Neural progenitor cell (in vitro differentiated cells): ENCODE results near the gene OFD1. TPM values are rescaled to one million over a fixed set of nuclear protein-coding genes. Genes with fewer than 3 reads are reported as not detected.

Experiments used
- DNase-seq: peaks from one replicate; pipeline ENCODE4 v3.0.0-alpha.2; 2016; ENCODE audit warnings: low spot score
- H2AFZ ChIP-seq: fragments of 200-600 bp; sonication (generic); replicated peaks from 2 replicates; pipeline ENCODE4 v1.6.1; 2016; ENCODE audit warnings: antibody characterized with exemption
- H3F3A ChIP-seq: fragments of 200-600 bp; sonication (generic); 2 replicates; pipeline ENCODE4 v1.6.1; 2016; ENCODE audit warnings: antibody characterized with exemption, low read depth
- H3K27ac ChIP-seq: fragments of 200-600 bp; sonication (generic); 2 replicates; pipeline ENCODE4 v1.5.1; 2016; ENCODE audit warnings: mild to moderate bottlenecking
- H3K27me3 ChIP-seq: fragments of 200-600 bp; sonication (generic); 2 replicates; pipeline ENCODE4 v1.6.1; 2016; ENCODE audit warnings: mild to moderate bottlenecking, moderate library complexity
- H3K36me3 ChIP-seq: fragments of 200-600 bp; sonication (generic); 2 replicates; pipeline ENCODE4 v1.5.1; 2016
- H3K4me1 ChIP-seq: fragments of 200-600 bp; sonication (generic); 2 replicates; pipeline ENCODE4 v1.6.1; 2016; ENCODE audit warnings: mixed run types
- H3K4me2 ChIP-seq: fragments of 200-600 bp; sonication (generic); 2 replicates; pipeline ENCODE4 v1.6.1; 2016
- H3K4me3 ChIP-seq: fragments of 200-600 bp; sonication (generic); 2 replicates; pipeline ENCODE4 v1.5.1; 2016
- H3K79me2 ChIP-seq: fragments of 200-600 bp; sonication (generic); 2 replicates; pipeline ENCODE4 v1.6.1; 2016; ENCODE audit warnings: low read depth
- H3K9ac ChIP-seq: fragments of 200-600 bp; sonication (generic); 2 replicates; pipeline ENCODE4 v1.6.1; 2016
- H3K9me3 ChIP-seq: fragments of 200-600 bp; sonication (generic); 2 replicates; pipeline ENCODE4 v1.5.1; 2016; ENCODE audit warnings: low read depth
- H4K20me1 ChIP-seq: fragments of 200-600 bp; sonication (generic); 2 replicates; pipeline ENCODE4 v1.6.1; 2016; ENCODE audit warnings: low read depth
- H3K27ac Mint-ChIP-seq: 3 replicates; pipeline ENCODE4 v1.8.0; 2021; ENCODE audit warnings: mixed read lengths
- H3K27me3 Mint-ChIP-seq: 2 replicates; pipeline ENCODE4 v1.8.0; 2022; ENCODE audit warnings: low read depth, mild to moderate bottlenecking, inconsistent platforms, moderate library complexity, mixed read lengths; ENCODE audit not compliant: insufficient read depth
- H3K36me3 Mint-ChIP-seq: 3 replicates; pipeline ENCODE4 v1.8.0; 2021; ENCODE audit warnings: mixed read lengths
- H3K4me1 Mint-ChIP-seq: 3 replicates; pipeline ENCODE4 v1.8.0; 2021; ENCODE audit warnings: mixed read lengths
- H3K4me3 Mint-ChIP-seq: 3 replicates; pipeline ENCODE4 v1.8.0; 2021; ENCODE audit warnings: mild to moderate bottlenecking, moderate library complexity, mixed read lengths
- H3K9me3 Mint-ChIP-seq: 3 replicates; pipeline ENCODE4 v1.8.0; 2020; ENCODE audit warnings: mixed read lengths
- EZH2 ChIP-seq: fragments of 200-600 bp; sonication (generic); IDR thresholded peaks from 2 replicates; pipeline ENCODE4 v1.6.1; 2017; ENCODE audit warnings: antibody characterized with exemption, mild to moderate bottlenecking, moderate library complexity
- EZH2phosphoT487 ChIP-seq: fragments of 200-600 bp; sonication (generic); IDR thresholded peaks from 2 replicates; pipeline ENCODE4 v1.6.1; 2017; ENCODE audit warnings: antibody characterized with exemption
- total RNA-seq: library from RNA; depleted of rRNA; stranded (reverse); fragments of >200 nt; gene quantifications from 2 replicates; pipeline ENCODE4 v1.2.3, GENCODE V29; 2015; ENCODE audit warnings: low replicate concordance
- TF ChIP-seq, protein P1 (sequence below): fragments of 200-600 bp; sonication (generic); IDR thresholded peaks from 2 replicates; pipeline ENCODE4 v1.5.1; 2017; ENCODE audit warnings: antibody characterized with exemption, mild to moderate bottlenecking

The OFD1 gene
- total RNA-seq, 1 donor from 2014 or later, result 36.0 TPM

DNA sequence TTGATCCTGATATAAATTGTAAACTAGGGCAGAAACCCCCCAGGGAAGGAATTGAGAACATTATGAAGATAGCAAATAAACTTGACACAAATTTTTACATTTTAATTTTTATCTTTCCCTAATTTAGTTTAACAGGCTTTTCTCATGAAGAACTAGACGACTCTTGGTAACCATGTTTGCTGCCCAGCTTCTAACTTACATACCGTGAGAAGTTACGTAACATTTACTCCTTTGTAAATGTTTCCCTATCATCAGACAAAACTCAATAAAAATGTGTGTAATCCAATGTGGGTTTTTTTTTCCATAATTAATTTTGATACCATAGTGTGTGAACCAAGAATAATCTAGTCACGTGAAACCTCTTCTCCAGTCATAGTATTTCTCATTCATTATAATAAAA lies 34.4 kb downstream of the OFD1 start:
- Mint-ChIP-seq H3K27me3 (peaks cover 2% of the 10 kb centered on the region), H3K4me3 (no peak overlapping the region), H3K27ac (no peak overlapping the region), H3K9me3 (no peaks in the 10 kb centered on the region), H3K36me3 (peaks cover 9% of the 10 kb centered on the region), H3K4me1 (peaks cover 14% of the 10 kb centered on the region)
- Histone ChIP-seq H3K9ac (no peak overlapping the region), H3K27ac (no peak overlapping the region), H3K36me3 (peaks cover 21% of the 10 kb centered on the region), H3K4me1 (peaks cover 7% of the 10 kb centered on the region), H3K4me2 (no peak overlapping the region), H4K20me1 (no peaks in the 10 kb centered on the region), H3K27me3 (no peaks in the 10 kb centered on the region), H3K9me3 (no peaks in the 10 kb centered on the region), H2AFZ (no peak overlapping the region), H3F3A (peaks cover 9% of the 10 kb centered on the region), H3K4me3 (no peak overlapping the region), H3K79me2 (no peaks in the 10 kb centered on the region)
- TF ChIP-seq EZH2, result no peak
- TF ChIP-seq, protein P1, sequence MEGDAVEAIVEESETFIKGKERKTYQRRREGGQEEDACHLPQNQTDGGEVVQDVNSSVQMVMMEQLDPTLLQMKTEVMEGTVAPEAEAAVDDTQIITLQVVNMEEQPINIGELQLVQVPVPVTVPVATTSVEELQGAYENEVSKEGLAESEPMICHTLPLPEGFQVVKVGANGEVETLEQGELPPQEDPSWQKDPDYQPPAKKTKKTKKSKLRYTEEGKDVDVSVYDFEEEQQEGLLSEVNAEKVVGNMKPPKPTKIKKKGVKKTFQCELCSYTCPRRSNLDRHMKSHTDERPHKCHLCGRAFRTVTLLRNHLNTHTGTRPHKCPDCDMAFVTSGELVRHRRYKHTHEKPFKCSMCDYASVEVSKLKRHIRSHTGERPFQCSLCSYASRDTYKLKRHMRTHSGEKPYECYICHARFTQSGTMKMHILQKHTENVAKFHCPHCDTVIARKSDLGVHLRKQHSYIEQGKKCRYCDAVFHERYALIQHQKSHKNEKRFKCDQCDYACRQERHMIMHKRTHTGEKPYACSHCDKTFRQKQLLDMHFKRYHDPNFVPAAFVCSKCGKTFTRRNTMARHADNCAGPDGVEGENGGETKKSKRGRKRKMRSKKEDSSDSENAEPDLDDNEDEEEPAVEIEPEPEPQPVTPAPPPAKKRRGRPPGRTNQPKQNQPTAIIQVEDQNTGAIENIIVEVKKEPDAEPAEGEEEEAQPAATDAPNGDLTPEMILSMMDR, result no peak
- no peak for TF ChIP-seq EZH2phosphoT487
- DNase-seq, result no peak

DNA sequence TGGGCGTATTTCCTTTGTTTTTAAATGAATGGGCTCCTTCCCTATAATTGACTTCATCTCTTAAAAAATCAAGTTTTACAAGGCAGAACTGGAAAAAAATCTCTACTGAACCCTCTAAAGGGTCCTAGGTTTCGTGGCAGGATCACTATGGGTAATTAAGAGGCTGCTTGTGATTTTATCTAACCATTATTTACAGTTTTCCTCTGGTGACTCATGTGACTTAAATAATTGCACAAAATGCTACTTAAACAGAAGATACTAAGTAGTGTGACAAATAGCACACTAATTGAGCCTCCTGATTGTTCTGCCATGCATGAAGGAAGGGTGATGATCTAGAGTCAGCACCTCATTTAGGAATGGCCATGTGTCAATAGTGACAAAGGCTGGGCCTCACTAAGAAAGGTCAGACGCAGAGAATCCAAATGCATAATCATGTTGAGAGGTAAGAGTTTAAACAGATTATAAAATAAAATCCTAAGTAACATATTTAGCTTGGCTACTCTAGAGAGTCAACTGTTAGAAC lies 35.5 kb downstream of the OFD1 start:
- Histone ChIP-seq H3K27ac (no peak overlapping the region), H3F3A (no peaks in the 10 kb centered on the region), H3K4me1 (no peaks in the 10 kb centered on the region), H3K79me2 (no peaks in the 10 kb centered on the region), H3K27me3 (no peaks in the 10 kb centered on the region), H3K36me3 (peaks cover 21% of the 10 kb centered on the region), H3K9me3 (no peaks in the 10 kb centered on the region), H4K20me1 (no peaks in the 10 kb centered on the region), H2AFZ (no peak overlapping the region), H3K9ac (no peak overlapping the region), H3K4me3 (no peak overlapping the region), H3K4me2 (no peak overlapping the region)
- H3K4me3 Mint-ChIP-seq, result no peak overlapping the region
- peaks cover 12% of the 10 kb centered on the region for H3K36me3 Mint-ChIP-seq
- H3K4me1 Mint-ChIP-seq, result peaks cover 5% of the 10 kb centered on the region
- no peak overlapping the region for H3K27ac Mint-ChIP-seq
- DNase-seq, result no peak
- TF ChIP-seq EZH2phosphoT487 (no peak), EZH2 (no peak)
- TF ChIP-seq, protein P1, result no peak
- H3K27me3 Mint-ChIP-seq, result no peaks in the 10 kb centered on the region
- no peaks in the 10 kb centered on the region for H3K9me3 Mint-ChIP-seq

DNA sequence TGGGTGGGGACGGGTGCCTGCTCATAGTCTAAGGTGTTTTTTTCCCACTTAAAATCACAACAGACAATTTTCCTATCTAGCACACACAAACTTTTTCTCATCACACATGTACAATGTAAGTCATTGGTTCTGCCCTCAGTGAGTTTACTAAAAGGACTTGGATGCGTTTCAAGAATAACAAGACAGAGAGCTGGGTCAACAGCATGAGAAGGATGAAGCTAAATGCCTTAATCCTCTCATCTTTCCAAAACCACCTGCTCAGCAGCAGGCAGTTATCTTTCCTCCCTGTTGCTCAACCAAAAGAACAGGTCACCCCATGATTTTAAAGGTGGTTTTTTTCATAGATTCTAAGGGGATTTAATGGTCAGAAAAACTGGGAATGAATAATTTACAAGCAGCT lies 40.1 kb downstream of the OFD1 start:
- Histone ChIP-seq H3K9ac (no peak overlapping the region), H3K36me3 (peaks cover 6% of the 10 kb centered on the region), H3K4me3 (no peak overlapping the region), H4K20me1 (no peaks in the 10 kb centered on the region), H3K27me3 (no peaks in the 10 kb centered on the region), H3K4me1 (no peaks in the 10 kb centered on the region), H3K79me2 (no peaks in the 10 kb centered on the region), H3F3A (no peaks in the 10 kb centered on the region), H3K9me3 (no peaks in the 10 kb centered on the region), H3K27ac (no peak overlapping the region), H3K4me2 (no peak overlapping the region), H2AFZ (no peak overlapping the region)
- no peaks in the 10 kb centered on the region for H3K9me3 Mint-ChIP-seq
- H3K4me1 Mint-ChIP-seq, result peaks cover 3% of the 10 kb centered on the region
- no peak overlapping the region for H3K27ac Mint-ChIP-seq
- DNase-seq, result no peak
- no peaks in the 10 kb centered on the region for H3K27me3 Mint-ChIP-seq
- H3K4me3 Mint-ChIP-seq, result no peak overlapping the region
- TF ChIP-seq, protein P1, result no peak
- TF ChIP-seq EZH2phosphoT487, result no peak
- no peak for TF ChIP-seq EZH2
- H3K36me3 Mint-ChIP-seq, result peaks cover 17% of the 10 kb centered on the region
